ENCODE results near the gene RPL7L1. TPM values are rescaled to one million over a fixed set of nuclear protein-coding genes. Genes with fewer than 3 reads are reported as not detected.
"Not testable (repeated sequence)": the region's sequence is repeated elsewhere in the genome, so short reads cannot be mapped to it uniquely, and the experiment has no call there.

Gene RPL7L1
- total and polyA plus RNA-seq, 8 donors: 23.7 to 43.9 (median 36.8) TPM

DNA sequence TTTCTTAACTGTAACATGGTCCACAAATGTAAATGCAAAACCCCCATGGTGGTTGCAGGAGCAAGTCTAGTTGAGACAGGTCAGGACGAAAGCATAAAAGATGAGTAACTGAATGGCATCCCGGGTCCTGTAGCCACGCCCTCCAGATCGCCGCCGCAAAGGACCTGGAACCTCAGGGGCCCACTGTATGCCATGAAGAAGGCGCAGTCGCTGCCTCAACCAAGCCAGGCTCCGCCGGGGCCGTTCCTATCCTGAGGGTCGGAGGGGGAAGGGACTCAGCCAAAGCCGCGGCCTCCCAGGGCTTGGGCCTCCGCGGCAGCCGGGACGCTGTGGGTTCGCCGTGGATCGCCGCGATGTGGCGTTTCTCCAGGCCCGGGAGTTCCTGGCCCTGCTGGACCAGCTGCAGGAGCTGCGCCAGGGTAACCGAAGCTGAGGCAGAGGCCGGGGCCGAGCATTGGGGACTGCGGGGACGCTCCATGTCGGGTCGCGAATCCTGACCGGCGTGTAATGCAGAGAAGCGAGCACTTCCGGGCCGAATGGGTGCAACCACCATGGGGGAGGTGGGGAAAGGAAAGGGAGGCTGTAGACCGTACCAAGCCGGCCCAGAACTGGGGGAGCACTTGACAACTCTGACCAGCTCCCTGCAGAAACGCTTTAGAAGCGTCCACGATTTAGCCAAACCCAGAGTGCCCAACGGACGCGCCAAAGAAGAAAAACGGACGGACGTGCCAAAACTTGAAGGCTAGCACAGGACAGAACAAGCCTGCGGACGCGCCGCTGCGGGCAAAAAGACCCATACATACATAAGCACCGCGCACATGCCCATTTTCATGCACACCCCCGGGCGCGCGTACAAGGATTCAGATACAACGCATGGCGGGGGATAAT lies 11.1 kb downstream of the RPL7L1 start:
- TF ChIP-seq, protein P1, sequence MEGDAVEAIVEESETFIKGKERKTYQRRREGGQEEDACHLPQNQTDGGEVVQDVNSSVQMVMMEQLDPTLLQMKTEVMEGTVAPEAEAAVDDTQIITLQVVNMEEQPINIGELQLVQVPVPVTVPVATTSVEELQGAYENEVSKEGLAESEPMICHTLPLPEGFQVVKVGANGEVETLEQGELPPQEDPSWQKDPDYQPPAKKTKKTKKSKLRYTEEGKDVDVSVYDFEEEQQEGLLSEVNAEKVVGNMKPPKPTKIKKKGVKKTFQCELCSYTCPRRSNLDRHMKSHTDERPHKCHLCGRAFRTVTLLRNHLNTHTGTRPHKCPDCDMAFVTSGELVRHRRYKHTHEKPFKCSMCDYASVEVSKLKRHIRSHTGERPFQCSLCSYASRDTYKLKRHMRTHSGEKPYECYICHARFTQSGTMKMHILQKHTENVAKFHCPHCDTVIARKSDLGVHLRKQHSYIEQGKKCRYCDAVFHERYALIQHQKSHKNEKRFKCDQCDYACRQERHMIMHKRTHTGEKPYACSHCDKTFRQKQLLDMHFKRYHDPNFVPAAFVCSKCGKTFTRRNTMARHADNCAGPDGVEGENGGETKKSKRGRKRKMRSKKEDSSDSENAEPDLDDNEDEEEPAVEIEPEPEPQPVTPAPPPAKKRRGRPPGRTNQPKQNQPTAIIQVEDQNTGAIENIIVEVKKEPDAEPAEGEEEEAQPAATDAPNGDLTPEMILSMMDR (IDR thresholded peaks at IDR 0.05): no peak
- Histone ChIP-seq H3K9me3 (no peaks in the 10 kb centered on the region), H3K4me1 (peaks cover 0 to 5% (median 3%) of the 10 kb centered on the region in 3 donors), H3K27me3 (no peaks in the 10 kb centered on the region), H3K27ac (peak overlapping the region; percentile 84 to 89 (median 86)), H3K4me3 (peak overlapping the region; percentile 69 to 96 (median 89)), H3K36me3 (peaks cover 0 to 7% (median 6%) of the 10 kb centered on the region in 3 donors)
- intact Hi-C loops (cut with DNase I): no loop called here
- 0% methylated on average over 63 of the region's 63 CpGs for WGBS, 2 donors
- DNase-seq (peak; percentile 85 to 95 (median 92)), ATAC-seq (peak; percentile 98 to 100 (median 99)), FAIRE-seq (no peak)

DNA sequence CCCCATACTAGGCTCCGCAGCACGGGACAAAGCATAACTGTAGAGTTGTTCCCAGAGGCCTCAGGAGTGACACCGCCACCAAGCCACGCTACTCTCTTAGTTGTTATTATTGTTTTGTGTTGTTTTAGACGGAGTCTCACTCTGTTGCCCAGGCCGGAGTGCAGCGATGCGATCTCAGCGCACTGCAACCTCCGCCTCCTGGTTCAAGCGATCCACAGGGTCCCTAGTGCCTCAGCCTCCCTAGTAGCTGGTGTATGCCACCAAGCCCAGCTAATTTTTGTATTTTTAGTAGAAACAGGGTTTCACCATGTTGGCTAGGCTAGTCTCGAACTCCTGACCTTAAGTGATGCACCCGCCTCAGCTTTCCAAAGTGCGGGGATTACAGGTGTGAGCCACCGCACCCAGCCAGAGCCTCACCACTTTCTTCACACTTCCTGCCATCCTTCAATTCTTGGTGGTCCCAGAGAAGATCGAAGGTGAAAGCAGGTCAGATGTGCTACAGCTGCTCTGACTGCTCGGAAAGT lies 11.8 kb downstream of the RPL7L1 start:
- intact Hi-C loops (cut with DNase I): no loop called here

DNA sequence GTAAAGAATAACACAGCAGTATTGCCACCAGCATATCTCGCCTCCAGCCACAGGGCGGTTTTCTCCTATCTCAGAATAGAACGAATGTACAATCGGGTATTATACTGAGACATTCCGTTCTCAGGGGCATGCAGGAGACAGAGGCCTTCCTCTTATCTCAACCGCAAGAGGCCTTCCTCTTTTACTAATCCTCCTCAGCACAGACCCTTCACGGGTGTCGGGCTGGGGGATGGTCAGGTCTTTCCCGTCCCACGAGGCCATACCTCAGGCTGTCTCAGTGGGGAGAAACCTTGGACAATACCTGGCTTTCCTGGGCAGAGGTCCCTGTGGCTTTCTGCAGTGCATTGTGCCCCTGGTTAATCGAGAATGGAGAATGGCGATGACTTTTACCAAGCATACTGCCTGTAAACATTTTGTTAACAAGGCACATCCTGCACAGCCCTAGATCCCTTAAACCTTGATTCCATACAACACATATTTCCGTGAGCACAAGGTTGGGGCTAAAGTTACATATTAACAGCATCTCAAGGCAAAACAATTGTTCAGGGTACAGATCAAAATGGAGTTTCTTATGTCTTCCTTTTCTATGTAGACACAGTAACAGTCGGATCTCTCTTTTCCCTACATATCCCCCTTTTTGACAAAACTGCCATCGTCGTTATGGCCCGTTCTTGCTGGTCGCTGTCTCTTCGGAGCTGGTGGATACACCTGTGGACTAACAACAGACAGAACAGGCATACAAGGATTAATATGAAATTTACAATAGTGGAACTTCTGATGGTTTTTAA lies 14.8 kb downstream of the RPL7L1 start:
- WGBS, 2 donors: 53 to 54% methylated on average over 19 of the region's 19 CpGs
- H3K4me1 ChIP-seq; H3K36me3 ChIP-seq; ATAC-seq; H3K27me3 ChIP-seq; H3K4me3 ChIP-seq; H3K9me3 ChIP-seq; H3K27ac ChIP-seq; DNase-seq; intact Hi-C loops (cut with DNase I); FAIRE-seq: not testable (repeated sequence)

More for the DNA sequence above, 11.8 kb downstream of the RPL7L1 start:
- WGBS, 2 donors: 28 to 31% methylated on average over 17 of the region's 17 CpGs
- Histone ChIP-seq H3K4me1 (peaks cover 0 to 5% (median 3%) of the 10 kb centered on the region in 3 donors), H3K36me3 (no peaks in the 10 kb centered on the region), H3K27me3 (no peaks in the 10 kb centered on the region), H3K27ac (peak overlapping the region; percentile 84 to 89 (median 86)), H3K4me3 (peak overlapping the region; percentile 69 to 96 (median 89)), H3K9me3 (no peaks in the 10 kb centered on the region)
- FAIRE-seq (no peak), ATAC-seq (no peak), DNase-seq (no peak)
- TF ChIP-seq, protein P1 (IDR thresholded peaks at IDR 0.05): no peak

DNA sequence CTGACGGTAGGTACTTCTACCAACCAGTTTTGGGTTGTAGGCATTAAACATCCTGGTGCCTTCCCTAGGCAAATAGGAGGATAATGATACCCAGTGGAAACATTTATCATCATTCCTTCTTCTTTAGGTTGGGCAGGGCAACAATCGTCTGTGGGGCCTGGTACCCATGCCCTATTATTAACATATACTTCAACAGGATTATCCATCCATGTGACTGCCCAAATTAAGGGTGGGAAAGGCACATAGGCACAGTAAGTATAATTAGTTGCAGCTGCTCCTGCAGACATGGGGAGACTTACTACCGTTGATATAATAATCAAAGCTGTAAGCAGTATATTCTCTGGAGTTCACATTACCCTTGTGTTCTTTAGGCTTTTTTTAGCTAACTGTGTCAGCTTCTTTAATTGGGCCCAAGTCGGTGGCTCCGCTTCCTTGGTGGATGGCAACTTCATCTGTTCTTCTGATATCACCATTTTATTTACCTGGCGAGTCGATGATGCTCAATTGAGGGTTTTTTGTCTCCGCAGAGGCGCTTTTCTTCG lies 16.8 kb downstream of the RPL7L1 start:
- WGBS, 2 donors: 73 to 80% methylated on average over 10 of the region's 10 CpGs
- no peaks in the 10 kb centered on the region for H3K36me3 ChIP-seq
- DNase-seq (no peak), FAIRE-seq (no peak), ATAC-seq (no peak)
- H3K4me3 ChIP-seq: no peak overlapping the region
- intact Hi-C loops (cut with DNase I): no loop called here
- no peaks in the 10 kb centered on the region for H3K4me1 ChIP-seq
- H3K27ac ChIP-seq: no peak overlapping the region
- H3K27me3 ChIP-seq: no peaks in the 10 kb centered on the region
- no peaks in the 10 kb centered on the region for H3K9me3 ChIP-seq
- TF ChIP-seq, protein P1 (IDR thresholded peaks at IDR 0.05): no peak

DNA sequence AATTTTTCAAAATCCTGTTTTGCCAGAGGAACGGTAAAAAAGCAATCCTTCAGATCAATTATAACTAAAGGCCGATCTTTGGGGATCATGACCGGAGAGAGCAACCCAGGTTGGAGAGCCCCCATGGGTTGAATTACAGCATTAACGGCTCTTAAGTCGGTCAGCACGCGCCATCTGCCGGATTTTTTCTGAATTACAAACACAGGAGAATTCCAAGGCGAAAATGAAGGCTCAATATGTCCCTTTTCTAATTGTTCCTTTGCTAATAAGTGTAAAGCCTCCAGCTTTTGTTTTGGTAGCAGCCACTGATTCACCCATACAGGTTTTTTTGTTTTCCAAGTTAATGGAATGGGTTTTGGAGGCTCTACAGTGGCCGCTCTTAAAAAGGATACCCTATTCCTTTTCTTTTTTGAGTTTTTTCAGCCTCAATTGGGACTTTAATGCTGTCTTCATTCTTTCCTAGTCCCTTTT lies 19.5 kb downstream of the RPL7L1 start:
- H3K27me3 ChIP-seq: no peaks in the 10 kb centered on the region
- peaks cover 4 to 16% (median 9%) of the 10 kb centered on the region in 3 donors for H3K4me1 ChIP-seq
- DNase-seq (peak in 4 of 6 donors; percentile 51 to 70 (median 54)), ATAC-seq (no peak), FAIRE-seq (peak; percentile 91)
- 9 to 10% methylated on average over 10 of the region's 10 CpGs for WGBS, 2 donors
- TF ChIP-seq, protein P1 (IDR thresholded peaks at IDR 0.05): peak; percentile 56 to 75 (median 58)
- no peaks in the 10 kb centered on the region for H3K36me3 ChIP-seq
- no peak overlapping the region for H3K27ac ChIP-seq
- no peaks in the 10 kb centered on the region for H3K9me3 ChIP-seq
- no peak overlapping the region for H3K4me3 ChIP-seq
- intact Hi-C loops (cut with DNase I): no loop called here
